GM21526 (cell line): ENCODE measurements around the gene VSTM2B.
"Not testable (repeated sequence)": the region's sequence is repeated elsewhere in the genome, so short reads cannot be mapped to it uniquely, and the experiment has no call there.

Experiments used
- ATAC-seq: cut with Tn5 transposase; IDR thresholded peaks from one replicate; pipeline ENCODE4 v1.9.1; 2021; ENCODE audit warnings: moderate library complexity; ENCODE audit not compliant: unreplicated experiment, low FRiP score

Gene VSTM2B

GRCh38 chr19:29542776-29543175 lies 17.0 kb downstream of the VSTM2B start:
- no peak for ATAC-seq

GRCh38 chr19:29543381-29543780 lies 17.6 kb downstream of the VSTM2B start:
- no peak for ATAC-seq

DNA sequence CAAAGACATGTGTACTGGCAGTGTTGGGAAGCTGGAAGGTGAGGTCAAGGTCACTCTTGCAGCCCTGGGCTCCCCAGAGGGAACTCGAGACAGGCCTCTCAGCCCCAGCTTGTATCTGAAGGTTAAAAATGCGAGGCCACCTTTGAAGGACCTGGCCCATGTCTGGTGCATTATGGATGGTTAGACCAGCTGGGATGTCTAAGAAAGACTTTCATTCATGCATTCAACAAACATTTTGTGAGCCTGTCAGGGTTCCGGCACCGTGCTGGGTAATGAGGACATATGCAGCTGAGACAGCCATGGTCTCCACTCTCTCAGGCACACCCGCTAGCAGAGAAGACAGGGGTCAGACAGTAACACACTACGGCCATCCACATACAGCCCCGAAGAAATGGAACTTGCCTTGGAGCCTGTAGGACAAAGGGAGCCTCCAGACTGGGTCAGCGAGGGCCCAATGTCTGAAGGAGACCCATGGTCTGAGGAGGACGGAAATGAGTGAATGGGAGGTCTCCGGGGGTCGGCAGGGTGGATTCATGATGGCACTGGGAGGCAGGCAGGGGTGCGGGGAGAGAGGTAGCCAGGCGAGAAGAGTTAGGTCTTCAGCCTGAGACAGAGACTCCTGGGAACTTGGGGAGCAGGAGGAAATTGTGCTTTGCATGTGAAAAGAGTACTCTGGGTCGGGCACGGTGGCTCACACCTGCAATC lies 19.0 kb downstream of the VSTM2B start:
- ATAC-seq = no peak

DNA sequence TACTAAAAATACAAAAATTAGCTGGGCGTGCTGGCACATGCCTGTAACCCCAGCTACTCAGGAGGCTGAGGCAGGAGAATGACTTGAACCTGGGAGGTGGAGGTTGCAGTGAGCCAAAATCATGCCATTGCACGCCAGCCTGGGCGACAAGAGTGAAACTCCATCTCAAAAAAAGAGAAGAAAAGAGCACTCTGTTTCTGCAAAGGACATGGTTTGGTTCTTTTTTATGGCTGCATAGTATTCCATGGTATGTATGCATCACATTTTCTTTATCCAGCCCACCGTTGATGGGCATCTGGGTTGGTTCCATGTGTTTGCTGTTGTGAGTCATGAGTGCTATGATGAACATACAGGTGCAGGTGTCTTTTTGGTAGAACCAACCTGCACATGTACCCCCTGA lies 19.7 kb downstream of the VSTM2B start:
- ATAC-seq = not testable (repeated sequence)

- ATAC-seq = no peak
Measured at GRCh38 chr19:29545866-29546582, 20.2 kb downstream of the VSTM2B start.

DNA sequence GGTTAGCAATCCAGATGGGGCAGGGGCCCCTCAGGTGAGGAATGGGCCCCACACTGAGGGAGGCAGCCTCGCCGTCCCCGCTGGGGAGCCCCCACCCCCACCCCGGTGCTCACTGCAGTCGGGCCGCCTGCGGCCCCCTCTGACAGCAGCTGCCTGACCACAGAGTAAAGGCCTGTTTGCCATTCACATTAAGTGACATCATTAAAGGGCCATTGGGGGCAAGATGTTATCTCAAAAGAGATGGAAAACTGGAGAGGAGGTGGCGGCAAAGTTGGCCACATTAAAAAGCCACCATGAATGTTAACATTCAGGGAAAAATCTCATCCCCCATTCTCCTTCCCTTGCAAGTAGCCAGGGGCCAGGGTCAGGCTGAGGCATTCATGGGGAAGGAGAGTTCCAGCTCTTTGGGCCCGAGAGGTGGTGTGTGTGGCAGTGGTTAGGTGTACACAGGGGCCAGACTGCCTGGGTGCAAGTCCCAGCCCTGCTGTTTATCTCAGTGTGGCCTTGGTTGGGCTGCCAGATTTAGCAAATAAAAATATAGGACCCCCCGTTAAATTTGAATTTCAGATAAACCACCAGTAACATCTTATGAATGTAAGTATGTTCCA lies 20.9 kb downstream of the VSTM2B start:
- ATAC-seq = no peak

DNA sequence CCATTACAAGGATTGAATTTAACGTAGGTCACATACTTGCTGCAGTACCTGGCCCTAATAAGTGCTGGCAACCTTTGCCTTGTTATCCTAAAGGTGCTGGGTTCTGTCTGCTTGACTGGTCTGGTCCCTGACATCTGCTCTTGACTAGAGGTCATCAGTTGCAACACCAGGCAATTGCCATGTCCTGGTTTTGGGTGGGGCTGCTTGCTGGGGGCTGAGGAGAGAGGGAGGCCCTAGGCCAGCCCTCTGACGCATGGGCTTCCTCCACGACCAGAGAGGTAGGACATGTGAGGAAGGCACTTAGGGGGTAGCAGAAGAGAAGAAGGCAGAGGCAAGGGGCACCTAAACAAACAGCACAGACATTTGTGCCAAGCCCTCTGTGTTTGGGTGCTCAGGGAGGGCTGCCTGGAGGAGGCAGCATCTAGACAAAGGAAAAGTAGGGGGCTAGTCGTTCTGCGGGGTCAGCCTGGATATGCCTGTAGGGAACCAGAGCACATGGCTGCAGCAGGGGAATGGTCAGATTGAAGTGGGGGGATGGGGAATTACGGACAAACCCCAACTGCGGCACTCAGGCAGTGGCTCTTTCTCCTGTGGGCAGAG lies 21.7 kb downstream of the VSTM2B start:
- no peak for ATAC-seq

DNA sequence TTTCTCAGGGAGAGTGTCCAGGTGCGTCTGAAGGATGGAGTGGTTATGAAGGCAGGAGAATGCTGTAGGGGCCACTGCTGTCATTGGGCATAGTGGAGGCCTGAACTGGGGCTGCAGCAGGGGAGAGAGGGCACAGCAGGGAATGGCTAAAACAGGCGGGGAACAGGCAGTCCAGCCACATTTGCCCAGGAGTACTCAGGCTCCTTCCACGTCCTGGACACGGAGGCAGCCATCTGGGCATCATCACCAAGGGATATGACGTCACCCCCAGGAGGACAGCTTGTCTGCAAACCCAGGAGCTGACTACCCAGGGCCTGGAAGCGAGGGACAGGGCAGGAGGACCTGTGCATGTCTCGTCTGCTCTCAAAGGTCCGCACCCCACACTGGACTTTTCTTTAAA lies 22.2 kb downstream of the VSTM2B start:
- no peak for ATAC-seq

GRCh38 chr19:29548483-29549085 lies 22.8 kb downstream of the VSTM2B start:
- no peak for ATAC-seq

GRCh38 chr19:29549105-29550070 lies 23.6 kb downstream of the VSTM2B start:
- ATAC-seq = no peak

DNA sequence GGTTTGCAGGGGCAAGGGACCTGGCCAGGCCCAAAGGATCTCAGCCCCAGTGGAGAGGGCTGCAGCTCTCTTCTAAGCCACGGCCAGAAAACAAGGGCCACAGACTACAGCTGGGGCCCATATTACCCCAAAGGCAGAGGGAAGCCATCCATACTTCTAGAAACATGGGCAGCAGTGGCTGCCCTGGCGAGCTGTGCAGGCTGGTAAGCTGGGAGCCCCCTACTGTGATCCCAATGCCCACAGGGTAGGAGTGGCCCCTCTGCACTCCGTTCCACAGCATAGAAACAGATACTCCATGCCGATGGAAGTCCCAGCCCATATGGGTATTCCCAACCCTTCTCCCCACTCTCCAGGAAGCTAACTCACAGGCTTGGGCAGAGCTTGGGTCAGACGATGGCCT lies 25.1 kb downstream of the VSTM2B start:
- ATAC-seq = no peak

GRCh38 chr19:29551774-29552173 lies 26.0 kb downstream of the VSTM2B start:
- ATAC-seq = no peak

DNA sequence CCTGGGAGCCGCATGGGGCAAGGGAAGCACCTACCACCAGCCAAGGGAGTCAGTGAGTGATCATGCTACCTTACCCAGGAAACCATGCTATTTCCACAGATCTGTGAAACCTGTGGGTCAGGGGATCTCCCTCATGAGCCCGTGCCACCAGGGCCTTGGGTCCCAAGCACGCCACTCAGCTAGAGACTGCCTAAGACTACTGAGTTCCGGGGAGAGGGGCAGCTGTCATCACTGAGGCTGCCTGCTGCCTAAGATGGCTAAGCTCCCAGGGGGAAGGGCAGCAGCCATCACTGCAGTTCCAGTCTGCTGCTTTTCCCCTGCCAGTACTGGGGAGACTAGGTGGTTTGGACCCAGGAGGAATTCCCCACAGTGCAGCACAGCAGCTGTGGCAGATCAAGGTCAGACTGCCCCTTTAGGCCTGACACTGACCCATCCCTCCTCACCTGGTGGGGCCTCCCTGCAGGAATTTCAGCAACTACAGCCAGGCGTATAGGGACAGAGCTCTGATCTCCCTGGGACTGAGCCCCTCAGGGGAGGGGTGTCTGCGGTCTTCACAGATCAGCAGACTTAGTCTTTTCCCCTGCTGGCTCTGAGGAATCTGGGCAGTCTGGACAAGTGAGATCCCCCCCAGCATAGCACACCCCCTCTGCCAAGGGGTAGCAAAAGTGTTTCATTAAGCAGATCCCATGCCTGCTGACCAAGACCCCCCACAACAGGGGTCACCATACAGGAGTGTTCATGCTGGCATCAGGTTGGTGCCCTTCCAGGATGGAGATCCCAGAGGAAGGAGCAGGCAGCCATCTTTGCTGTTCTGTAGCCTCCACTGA lies 26.9 kb downstream of the VSTM2B start:
- ATAC-seq = no peak

DNA sequence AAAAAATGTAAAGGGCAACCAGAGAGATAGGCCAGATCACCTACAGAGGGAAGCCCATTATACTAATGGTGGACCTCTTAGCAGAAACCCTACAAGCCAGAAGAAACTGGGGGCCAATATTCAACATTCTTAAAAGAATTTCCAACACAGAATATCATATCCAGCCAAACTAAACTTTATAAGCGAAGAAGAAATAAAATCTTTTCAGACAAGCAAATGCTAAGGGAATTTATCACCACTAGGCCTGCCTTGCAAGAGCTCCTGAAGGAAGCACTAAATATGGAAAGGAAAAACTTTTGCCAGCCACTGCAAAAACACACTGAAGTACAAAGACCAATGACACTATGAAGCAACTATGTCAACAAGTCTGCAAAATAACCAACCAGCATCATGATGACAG lies 28.4 kb downstream of the VSTM2B start:
- ATAC-seq = no peak

DNA sequence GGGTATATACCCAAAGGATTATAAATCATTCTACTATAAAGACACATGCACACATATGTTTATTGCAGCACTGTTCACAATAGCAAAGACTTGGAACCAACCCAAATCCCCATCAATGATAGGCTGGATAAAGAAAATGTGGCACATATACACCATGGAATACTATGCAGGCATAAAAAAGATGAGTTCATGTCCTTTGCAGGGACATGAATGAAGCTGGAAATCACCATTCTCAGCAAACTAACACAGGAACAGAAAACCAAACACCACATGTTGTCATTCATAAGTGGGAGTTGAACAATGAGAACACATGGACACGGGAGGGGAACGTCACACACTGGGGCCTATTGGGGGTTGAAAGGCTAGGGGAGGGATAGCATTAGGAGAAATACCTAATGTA lies 33.3 kb downstream of the VSTM2B start:
- ATAC-seq = not testable (repeated sequence)

DNA sequence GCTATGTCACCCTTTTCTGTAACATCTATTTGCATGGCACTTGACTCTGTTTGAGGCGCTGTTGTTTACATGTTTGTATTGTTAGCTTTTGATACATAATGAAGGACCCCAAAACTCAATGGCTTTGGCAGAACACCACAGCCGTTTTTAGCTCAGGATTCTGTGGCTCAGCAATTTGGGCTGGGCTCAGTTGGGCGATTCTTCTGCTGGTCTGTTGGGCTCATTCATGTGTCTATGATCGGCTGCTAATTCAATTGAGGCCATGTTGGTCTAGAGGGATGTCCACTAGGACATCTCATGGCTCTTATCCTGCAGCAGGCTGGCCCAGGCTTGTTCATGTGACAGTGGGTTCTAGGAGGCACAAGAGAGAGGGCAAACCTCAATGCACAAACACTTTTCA lies 33.9 kb downstream of the VSTM2B start:
- no peak for ATAC-seq

GRCh38 chr19:29560313-29561075 lies 34.7 kb downstream of the VSTM2B start:
- no peak for ATAC-seq

DNA sequence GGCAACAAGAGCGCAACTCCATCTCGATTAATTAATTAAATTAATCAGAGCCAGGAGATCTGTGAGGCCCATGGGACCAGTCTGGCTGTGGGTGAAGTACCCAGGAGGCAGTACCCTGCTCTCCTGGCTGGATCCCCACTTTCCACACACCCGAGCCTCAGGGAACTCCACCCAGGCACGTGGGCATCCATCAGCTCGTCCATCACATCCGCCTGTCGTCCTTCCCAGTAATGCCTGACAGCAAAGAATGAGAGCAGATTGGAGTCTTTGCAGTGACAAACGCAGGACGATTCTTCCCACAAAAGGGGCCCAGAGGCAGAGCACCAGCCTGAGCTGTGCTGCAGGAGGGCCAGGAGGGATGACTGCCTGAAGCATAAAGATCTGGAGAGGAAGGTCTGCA lies 35.8 kb downstream of the VSTM2B start:
- ATAC-seq = no peak
